Kidney (tissue), 14 donors: ENCODE measurements around the gene PPARG. TPM values are rescaled to one million over a fixed set of nuclear protein-coding genes. Genes with fewer than 3 reads are reported as not detected.
A peak's percentile ranks its signal among the peaks of the same experiment; 100 is the strongest.

Source experiments
- DNase-seq, 5 donors: peaks; one replicate each; pipeline ENCODE4 v3.0.0-alpha.2; 2013 to 2020
- FAIRE-seq: peaks from 2 replicates; lab custom pipeline; 2012; peaks lifted over from hg19 to GRCh38; lab: Jason Lieb, UNC
- H3K27ac ChIP-seq, 2 donors: one replicate each; pipeline ENCODE4 v1.7.0; 2013; ENCODE audit warnings: low read depth in 2 of 2, low read length in 2 of 2, inconsistent platforms in 1 of 2
- H3K27me3 ChIP-seq: one replicate; pipeline ENCODE4 v1.7.1; 2013; ENCODE audit warnings: low read length, inconsistent platforms; ENCODE audit not compliant: control insufficient read depth, insufficient read depth
- H3K36me3 ChIP-seq, 3 donors: one replicate each; pipeline versions ENCODE4 v1.7.0 to v1.7.1; 2013; ENCODE audit warnings: low read length in 3 of 3, control low read depth in 1 of 3, inconsistent platforms in 1 of 3; ENCODE audit not compliant: insufficient read depth in 3 of 3, control insufficient read depth in 2 of 3
- H3K4me1 ChIP-seq, 3 donors: one replicate each; pipeline versions ENCODE4 v1.7.0 to v1.7.1; 2013; ENCODE audit warnings: low read length in 3 of 3, inconsistent platforms in 1 of 3, low read depth in 1 of 3; ENCODE audit not compliant: control insufficient read depth in 2 of 3, insufficient read depth in 2 of 3
- H3K4me3 ChIP-seq, 3 donors: one replicate each; pipeline versions ENCODE4 v1.7.0 to v1.8.1; 2013; ENCODE audit warnings: low read length in 3 of 3, control low read depth in 1 of 3, inconsistent platforms in 1 of 3
- H3K9ac ChIP-seq, 3 donors: one replicate each; pipeline versions ENCODE4 v1.7.0 to v1.7.1; 2013; ENCODE audit warnings: low read length in 3 of 3, control low read depth in 1 of 3, inconsistent platforms in 1 of 3
- H3K9me3 ChIP-seq, 3 donors: one replicate each; pipeline versions ENCODE4 v1.7.0 to v1.7.1; 2013; ENCODE audit warnings: low read length in 3 of 3, control low read depth in 1 of 3, inconsistent platforms in 1 of 3; ENCODE audit not compliant: control insufficient read depth in 2 of 3, insufficient read depth in 1 of 3
- intact Hi-C: fragments of 100-400 bp; cut with DNase I; formaldehyde crosslinking; loops from one replicate; pipeline ENCODE4 v1.11.1; 2022
- polyA plus RNA-seq: library from polyadenylated mRNA; stranded (reverse); fragments of 350-450 nt; fragmentation: Illumina TruSeq; extraction: RNeasy Lipid Tissue Mini Kit (QIAGEN cat#74804); gene quantifications from one replicate; pipeline ENCODE4 v1.2.3, GENCODE V29; 2014; ENCODE audit warnings: low read depth, low replicate concordance; ENCODE audit not compliant: insufficient read depth
- total RNA-seq: library from RNA; stranded (reverse); fragmentation: NEBNext Ultra II Directional; extraction: Animal tissue kit (Norgen Biotek cat#: 25700); gene quantifications from one replicate; pipeline ENCODE4 v1.2.1, GENCODE V29; 2021
- TF ChIP-seq, protein P1 (sequence below): IDR thresholded peaks from 3 replicates; pipeline ENCODE4 v1.5.1; 2012; ENCODE audit warnings: mild to moderate bottlenecking, moderate library complexity, borderline replicate concordance; ENCODE audit not compliant: insufficient read depth; ENCODE audit errors: extremely low read depth
- donor health status: control.
- donor health status: control.
- donor health status: control.
- donor health status: control.
- donor health status: control.
- donor health status: DM: yes; HTN: yes; CAD: no.
- donor health status: Normal renal cell carcinoma (clear cell type).

PPARG gene
- total and polyA plus RNA-seq, 2 donors from 2014 or later = 19.0 to 19.2 TPM

DNA sequence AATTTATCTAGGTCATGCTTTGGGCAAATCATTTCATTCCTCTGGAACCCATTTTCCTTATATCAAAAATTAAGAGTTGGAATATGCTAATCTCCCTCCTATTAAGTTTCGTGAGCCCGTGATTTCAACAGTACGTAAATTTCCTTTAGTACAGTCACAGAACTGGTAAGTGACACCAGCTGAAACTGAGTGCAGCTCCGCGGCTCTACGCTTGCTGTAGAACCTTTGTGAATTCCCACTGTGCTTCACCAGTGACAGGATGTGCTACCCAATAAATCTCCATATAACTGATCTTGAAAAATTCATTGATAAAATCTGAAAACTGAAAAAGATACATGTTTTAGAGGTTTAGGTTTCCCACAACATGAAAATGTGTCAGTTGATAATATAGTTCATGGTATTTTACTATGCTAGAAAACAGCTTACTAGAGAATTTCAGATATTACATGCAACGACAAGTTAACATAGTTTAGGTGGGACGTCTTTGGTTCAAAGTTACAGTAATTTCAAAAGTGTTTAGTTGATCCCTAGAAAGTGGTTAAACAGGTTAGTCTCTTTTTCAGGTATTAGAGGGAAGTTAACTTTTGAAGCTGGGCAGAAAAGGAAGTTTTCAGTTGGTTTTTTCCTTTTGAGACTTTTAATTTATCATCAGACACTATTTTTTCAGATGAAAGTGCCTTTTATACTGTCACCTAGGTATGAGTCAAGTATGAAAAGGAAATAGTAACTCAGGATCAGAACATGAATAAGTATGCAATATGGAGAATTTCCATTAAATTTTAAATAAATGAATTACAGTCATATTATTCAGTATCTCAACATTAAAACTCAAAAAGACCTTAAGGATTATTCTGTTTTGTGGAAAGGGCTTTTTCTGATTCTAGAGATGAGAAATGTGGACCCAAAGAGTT lies 57.0 kb downstream of the PPARG start:
- no peak for FAIRE-seq
- TF ChIP-seq, protein P1, sequence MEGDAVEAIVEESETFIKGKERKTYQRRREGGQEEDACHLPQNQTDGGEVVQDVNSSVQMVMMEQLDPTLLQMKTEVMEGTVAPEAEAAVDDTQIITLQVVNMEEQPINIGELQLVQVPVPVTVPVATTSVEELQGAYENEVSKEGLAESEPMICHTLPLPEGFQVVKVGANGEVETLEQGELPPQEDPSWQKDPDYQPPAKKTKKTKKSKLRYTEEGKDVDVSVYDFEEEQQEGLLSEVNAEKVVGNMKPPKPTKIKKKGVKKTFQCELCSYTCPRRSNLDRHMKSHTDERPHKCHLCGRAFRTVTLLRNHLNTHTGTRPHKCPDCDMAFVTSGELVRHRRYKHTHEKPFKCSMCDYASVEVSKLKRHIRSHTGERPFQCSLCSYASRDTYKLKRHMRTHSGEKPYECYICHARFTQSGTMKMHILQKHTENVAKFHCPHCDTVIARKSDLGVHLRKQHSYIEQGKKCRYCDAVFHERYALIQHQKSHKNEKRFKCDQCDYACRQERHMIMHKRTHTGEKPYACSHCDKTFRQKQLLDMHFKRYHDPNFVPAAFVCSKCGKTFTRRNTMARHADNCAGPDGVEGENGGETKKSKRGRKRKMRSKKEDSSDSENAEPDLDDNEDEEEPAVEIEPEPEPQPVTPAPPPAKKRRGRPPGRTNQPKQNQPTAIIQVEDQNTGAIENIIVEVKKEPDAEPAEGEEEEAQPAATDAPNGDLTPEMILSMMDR = no peak
- no peak overlapping the region for H3K27ac ChIP-seq

DNA sequence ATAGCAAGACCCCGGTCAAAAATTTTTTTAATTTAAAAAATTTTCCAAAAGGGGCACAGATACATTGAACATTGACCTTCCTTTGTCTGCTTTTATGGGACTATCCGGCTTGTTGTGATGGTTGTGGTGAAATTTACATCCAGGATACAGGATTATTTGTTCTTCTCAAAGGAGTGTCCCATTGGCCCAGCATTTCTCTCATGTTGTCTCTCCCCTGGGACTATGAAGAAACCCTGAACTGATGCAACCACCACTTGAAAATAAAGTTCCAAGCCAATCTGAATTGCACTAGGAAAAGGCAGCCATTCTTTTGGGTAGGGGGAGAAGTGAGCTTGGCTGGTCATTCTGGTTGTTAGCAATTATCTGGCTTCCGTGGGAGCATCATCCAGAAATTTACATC lies 58.4 kb downstream of the PPARG start:
- Histone ChIP-seq H3K9ac (no peak overlapping the region), H3K4me3 (no peak overlapping the region), H3K27me3 (no peaks in the 10 kb centered on the region), H3K4me1 (peaks cover 0 to 22% (median 9%) of the 10 kb centered on the region in 3 donors), H3K36me3 (no peaks in the 10 kb centered on the region), H3K27ac (no peak overlapping the region), H3K9me3 (no peaks in the 10 kb centered on the region)
- TF ChIP-seq, protein P1 = no peak
- FAIRE-seq = no peak
- DNase-seq = no peak
- intact Hi-C loops = no loop called here

More for the DNA sequence above, 57.0 kb downstream of the PPARG start:
- no peaks in the 10 kb centered on the region for H3K36me3 ChIP-seq
- no peak for DNase-seq
- intact Hi-C loops = no loop called here
- no peaks in the 10 kb centered on the region for H3K27me3 ChIP-seq
- H3K4me3 ChIP-seq = no peak overlapping the region
- H3K9ac ChIP-seq = no peak overlapping the region
- peaks cover 0 to 13% (median 2%) of the 10 kb centered on the region in 3 donors for H3K4me1 ChIP-seq
- H3K9me3 ChIP-seq = no peaks in the 10 kb centered on the region

- peak in 1 of 5 donors; percentile 25 for DNase-seq
- H3K27me3 ChIP-seq = no peaks in the 10 kb centered on the region
- intact Hi-C loops = no loop called here
- FAIRE-seq = peak; percentile 44
- TF ChIP-seq, protein P1 = no peak
- H3K4me1 ChIP-seq = peaks cover 0 to 25% (median 9%) of the 10 kb centered on the region in 3 donors
- H3K27ac ChIP-seq = peak overlapping the region; percentile 12 to 20
- H3K36me3 ChIP-seq = no peaks in the 10 kb centered on the region
- H3K9me3 ChIP-seq = no peaks in the 10 kb centered on the region
- H3K4me3 ChIP-seq = peak overlapping the region in 2 of 3 donors; percentile 23 to 62
- H3K9ac ChIP-seq = no peak overlapping the region
Measured at GRCh38 chr3:12349895-12350811, 61.3 kb downstream of the PPARG start.
